NCI-H2107 (cell line): ENCODE data around the gene PSMF1.

Experiments
- DNase-seq: peaks from one replicate; lab custom pipeline; 2025; lab: John Stamatoyannopoulos, UW

Gene PSMF1

GRCh38 chr20:1164871-1165270, 46.5 kb downstream of the PSMF1 start:
- DNase-seq = no peak

DNA sequence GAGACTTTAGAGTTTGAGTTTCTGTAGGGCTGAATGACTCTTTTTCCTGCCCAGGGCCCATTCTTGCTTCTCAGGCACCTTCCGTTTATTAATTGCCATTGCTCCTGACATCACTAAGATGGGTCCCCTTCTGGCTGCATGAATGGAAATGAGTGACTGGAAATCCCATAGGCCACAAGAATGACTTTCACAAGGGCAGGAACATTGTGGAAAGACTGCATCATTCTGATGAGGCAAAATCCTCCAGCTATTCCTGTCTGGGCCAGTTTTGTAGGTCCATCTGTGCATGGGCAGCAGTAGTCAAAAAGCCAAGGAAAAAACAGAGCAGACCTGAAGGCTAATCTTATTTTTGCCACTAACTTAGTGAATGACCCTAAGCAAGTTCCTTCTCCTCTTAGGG, 47.1 kb downstream of the PSMF1 start:
- DNase-seq = no peak

GRCh38 chr20:1165941-1166340, 47.5 kb downstream of the PSMF1 start:
- no peak for DNase-seq

DNA sequence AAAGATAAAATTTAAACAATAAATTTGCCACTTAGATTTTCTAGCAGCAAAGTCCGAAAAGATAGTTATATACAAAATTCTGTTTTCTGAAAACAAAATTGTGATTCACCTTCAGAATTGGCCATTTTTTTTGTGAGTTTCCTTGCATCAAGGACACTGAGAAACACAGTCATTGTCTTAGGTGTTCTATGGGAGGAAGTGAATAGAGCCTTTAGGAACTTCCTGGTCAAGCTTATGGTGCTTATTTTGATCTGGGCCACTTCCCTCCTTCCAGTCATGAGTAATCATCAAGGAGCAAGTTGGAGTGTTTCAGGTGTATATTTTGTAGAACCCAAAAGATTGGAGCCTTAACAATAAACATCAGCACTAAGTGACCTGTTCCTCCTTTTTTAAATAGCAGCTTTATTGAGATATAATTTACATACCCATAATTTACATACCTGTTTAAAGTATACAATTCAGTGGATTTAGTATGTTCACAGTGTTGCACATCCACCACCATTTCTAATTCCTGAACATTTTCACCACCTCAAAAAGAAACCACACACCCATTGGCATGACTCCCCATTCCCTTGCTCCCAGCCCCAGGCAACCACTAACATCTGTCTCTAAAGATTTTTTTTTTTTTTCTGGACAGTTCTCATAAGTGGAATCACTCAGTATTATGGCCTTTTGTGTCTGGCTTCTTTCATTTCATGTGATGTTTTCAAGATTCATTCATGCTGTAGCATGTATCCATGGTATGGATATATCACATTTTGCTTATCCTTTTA, 48.7 kb downstream of the PSMF1 start:
- no peak for DNase-seq

DNA sequence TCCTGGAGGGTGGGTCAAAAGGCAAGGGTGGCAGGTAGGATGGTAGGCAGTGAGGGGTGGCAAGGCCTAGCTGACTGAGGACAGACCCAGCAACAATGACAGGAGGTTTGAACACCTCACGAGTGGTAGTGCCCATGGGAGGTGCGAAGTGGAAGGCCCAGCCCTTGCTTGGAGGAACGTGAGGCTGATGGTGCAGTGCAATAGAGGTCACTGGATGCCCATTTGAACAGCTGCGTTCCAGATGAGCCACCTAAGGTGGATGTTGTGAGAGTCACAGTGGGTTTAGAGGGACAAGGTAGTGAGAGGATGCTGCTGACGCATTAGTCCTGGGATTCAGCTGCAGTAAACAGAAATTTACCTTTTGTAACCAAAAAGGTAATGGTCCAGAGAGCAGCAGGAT, 50.8 kb downstream of the PSMF1 start:
- no peak for DNase-seq

- DNase-seq = no peak
Measured at GRCh38 chr20:1171461-1172093, 53.2 kb downstream of the PSMF1 start.

GRCh38 chr20:1173698-1174097, 55.3 kb downstream of the PSMF1 start:
- DNase-seq = no peak

DNA sequence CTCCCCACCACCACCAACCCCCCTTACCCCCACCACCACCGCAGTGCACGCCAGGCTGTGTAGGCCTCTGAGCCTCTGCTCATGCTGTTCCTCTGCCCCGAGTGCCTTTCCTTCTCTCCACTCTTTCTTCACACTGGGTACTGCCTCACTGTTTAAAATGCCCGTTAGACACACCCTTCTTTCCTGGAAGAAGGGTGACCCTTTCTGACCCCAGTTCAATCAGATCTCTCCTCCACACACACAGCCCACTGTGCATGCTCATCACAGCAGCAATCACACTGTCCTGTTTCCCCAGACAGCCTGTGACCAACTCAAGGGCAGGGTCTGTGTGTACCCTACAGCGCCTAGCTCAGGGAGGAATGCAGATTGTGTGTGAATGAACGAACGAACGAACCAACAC, 56.4 kb downstream of the PSMF1 start:
- no peak for DNase-seq

GRCh38 chr20:1177680-1178079, 59.3 kb downstream of the PSMF1 start:
- no peak for DNase-seq

DNA sequence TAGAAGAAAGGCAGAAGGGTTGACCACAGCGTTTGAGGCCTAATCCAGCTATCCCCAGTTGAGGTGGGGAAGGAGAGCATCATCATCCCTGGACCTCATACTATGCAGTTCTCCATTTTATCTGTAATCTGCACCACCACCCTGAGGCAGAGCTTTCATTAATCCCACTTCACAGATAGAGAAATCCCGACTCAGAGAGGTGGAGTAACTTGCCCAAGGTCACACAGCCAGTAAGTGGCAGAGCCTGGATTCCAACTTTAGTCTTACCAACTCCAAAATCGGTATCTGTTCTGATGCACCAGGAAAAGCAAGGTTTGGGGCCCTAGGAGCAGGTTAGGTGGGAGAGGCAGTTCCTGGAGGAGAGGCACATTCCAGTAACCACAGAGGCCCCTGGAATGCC, 59.7 kb downstream of the PSMF1 start:
- DNase-seq = no peak

GRCh38 chr20:1178623-1179022, 60.2 kb downstream of the PSMF1 start:
- DNase-seq = no peak

DNA sequence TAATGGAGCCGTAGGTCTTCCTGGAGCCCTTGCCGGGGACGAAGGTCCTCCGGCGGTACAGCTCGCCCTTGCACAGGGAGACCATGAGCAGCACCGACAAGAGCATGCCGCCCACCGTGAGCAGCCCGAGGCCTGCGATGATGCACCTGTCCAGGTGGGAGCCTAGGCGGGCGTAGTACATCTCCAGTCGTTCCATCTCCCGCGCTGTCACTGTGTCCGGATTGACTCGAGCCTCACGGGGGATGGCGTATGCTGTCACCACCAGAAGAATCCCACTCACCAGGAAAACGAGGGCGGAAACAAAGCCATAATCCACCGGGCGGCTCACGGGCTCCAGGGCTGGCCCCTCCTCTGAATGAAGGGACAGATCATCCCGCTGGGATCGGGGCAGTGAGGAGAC, 62.5 kb downstream of the PSMF1 start:
- no peak for DNase-seq

GRCh38 chr20:1182106-1182505, 63.7 kb downstream of the PSMF1 start:
- no peak for DNase-seq

DNA sequence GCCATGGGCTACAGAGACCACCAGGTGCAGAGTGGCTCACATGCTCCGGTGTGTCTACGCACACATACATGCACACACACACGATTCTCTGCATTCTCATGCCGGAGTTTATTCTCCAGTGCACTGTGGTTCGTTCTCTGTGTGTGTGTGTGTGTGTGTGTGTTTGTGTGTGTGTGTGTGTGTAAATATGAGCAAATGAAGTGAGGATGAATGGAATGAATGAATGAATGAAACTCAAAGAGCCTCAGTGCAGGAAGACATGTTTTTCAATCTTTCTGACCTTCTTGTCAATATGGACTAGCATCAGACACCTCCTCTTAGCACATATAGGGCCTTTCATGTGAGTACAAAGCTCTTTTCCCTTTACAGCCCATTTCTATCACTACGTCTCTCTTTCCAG, 64.8 kb downstream of the PSMF1 start:
- DNase-seq = no peak

- DNase-seq = no peak
Measured at GRCh38 chr20:1184260-1184637, 65.8 kb downstream of the PSMF1 start.

GRCh38 chr20:1184638-1185315, 66.4 kb downstream of the PSMF1 start, which contains the start of gene TMEM74B:
TMEM74B (minus strand) TSS chr20:1184981; CDS start chr20:1183801, 1,180 bp downstream.
- no peak for DNase-seq

DNA sequence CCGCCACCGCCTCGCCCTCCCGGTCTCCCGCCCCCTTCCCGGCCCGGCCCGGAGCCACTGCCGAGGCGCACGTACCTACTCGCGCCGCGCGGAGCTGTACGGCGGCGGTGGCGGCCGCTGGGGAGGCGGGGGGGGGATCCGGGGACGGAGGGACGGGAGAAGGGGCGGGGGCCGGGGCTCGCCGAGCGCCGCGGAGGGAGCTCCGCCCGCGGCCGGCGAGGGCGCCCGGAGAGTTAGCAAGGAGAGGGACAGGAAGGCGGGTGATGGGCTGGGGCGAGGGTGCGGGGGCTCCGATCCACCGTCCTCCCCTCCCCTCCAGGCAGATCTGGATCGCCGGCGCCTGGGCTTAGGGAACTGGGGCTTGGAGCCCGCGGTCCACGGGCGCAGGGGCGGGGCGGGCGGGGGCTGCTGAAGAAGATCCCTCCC, 66.9 kb downstream of the PSMF1 start:
- DNase-seq = no peak

DNA sequence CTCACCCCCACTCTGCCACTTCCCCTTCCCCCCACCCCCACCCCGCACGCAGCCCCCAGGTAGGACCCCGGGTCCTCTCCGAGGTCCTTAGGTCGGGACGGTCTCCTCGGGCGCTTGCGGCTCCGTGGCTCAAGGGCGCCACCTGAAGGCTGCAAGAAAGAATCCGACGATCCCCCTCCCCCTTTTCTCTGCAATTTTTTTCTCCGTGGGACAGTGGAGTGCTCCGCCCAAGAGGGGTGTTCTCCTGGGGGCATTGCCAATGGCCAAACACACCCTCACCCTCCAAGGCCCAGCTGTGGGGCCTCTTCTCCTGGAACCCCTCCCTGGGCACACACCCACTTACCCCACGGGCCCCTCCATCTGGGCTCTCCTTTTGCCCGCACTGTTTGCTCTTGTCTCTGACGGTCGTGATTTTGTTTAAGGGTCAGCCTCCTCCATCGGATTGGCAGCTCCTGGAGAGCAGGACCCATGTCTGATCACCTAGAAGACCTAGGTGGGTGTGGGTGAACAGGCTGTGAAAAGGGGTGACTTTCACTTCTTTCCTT, 67.5 kb downstream of the PSMF1 start:
- no peak for DNase-seq

DNA sequence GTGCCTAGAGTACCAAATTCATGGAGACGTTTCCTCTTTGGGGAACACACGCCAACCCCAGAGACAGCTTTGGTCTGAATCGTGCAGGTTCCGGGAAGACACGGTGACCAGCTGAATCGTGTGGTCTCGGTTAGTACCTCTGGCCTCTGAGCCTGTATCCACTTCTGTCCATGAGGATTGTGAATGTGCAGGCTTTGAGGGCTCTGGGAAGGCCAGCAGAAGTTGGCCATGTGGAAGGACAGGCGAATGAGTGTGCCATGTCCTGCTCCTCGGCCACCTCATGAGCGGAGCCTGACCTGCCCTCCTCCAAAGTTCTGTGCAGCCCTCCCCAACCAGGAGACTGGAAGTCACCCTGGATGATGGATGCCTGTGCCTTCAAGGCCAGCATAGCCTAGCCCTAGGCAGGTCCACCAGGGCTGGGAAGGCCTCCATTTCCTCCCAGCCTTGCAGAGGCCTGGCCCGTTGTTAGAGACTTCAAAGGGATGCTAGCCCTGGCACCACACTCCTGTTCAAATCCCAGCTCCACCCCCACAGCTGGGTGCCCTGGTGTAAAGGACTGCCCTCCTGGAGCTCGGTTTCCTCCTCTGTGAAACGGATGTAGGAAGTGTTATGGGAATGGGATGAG, 68.1 kb downstream of the PSMF1 start:
- no peak for DNase-seq

- DNase-seq = no peak
Measured at GRCh38 chr20:1187605-1188171, 69.3 kb downstream of the PSMF1 start.

DNA sequence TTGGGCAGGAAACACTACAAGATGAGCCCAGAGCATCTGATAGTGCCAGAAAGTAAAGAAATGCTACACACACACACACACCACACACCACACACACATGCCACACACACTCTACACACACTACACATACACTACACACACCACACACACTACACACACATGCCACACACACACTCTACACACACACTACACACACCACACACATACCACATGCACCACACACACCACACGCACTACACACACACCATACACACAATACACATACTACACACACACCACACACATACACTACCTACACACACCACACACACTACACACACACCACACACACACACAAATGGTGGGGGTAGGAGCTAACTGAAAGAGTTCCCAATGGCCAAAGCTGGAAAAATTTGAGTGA, 69.9 kb downstream of the PSMF1 start:
- DNase-seq = no peak

DNA sequence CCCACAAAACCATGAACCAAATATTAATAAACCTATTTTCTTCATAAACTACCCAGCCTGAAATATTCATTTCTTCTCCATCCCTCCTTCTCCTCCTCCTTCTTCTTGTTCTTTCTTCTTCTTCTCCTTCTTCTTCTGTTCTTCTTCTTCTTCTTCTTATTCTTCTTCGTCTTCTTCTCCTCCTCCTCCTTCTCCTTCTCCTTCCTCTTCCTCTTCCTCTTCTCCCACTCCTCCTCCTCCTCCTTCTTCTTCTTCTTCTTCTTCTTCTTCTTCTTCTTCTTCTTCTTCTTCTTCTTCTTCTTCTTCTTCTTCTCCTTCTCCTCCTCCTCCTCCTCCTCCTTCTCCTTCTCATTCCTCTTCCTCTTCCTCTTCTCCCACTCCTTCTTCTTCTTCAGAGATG, 71.4 kb downstream of the PSMF1 start:
- DNase-seq = no peak
